ENCODE results near the gene HSF2. TPM values are rescaled to one million over a fixed set of nuclear protein-coding genes. Genes with fewer than 3 reads are reported as not detected.

HSF2 gene
- total RNA-seq, 6 experiments from 2014 or later: 2.6 to 4.7 (median 3.3) TPM

- intact Hi-C loops (cut with DNase I): no loop called here
- H3K4me1 ChIP-seq: no peaks in the 10 kb centered on the region
- DNase-seq (no peak), ATAC-seq (no peak)
- H3K27ac ChIP-seq: no peak overlapping the region
- 65% methylated on average over 2 of the region's 6 CpGs for WGBS (ENCODE audit: insufficient coverage, low coverage, low lambda C conversion rate, missing lambda C conversion rate)
- H3K36me3 ChIP-seq: no peaks in the 10 kb centered on the region
- no peaks in the 10 kb centered on the region for H3K27me3 ChIP-seq
- H3K9me3 ChIP-seq: no peaks in the 10 kb centered on the region
- TF ChIP-seq CTCF (IDR thresholded peaks at IDR 0.05) (no peak), POLR2A (IDR thresholded peaks at IDR 0.05) (no peak)
- H3K4me3 ChIP-seq: no peak overlapping the region
These were observed 35.5 kb upstream of the HSF2 start for GRCh38 chr6:122363769-122364483.

GRCh38 chr6:122365775-122366403, 33.6 kb upstream of the HSF2 start:
- H3K4me1 ChIP-seq: no peaks in the 10 kb centered on the region
- no peak for DNase-seq
- no peaks in the 10 kb centered on the region for H3K27me3 ChIP-seq
- no peaks in the 10 kb centered on the region for H3K36me3 ChIP-seq
- intact Hi-C loops (cut with DNase I): no loop called here
- WGBS (ENCODE audit: insufficient coverage, low coverage, low lambda C conversion rate, missing lambda C conversion rate): 66% methylated on average over 7 of the region's 8 CpGs
- no peak overlapping the region for H3K4me3 ChIP-seq
- no peaks in the 10 kb centered on the region for H3K9me3 ChIP-seq
- TF ChIP-seq CTCF (IDR thresholded peaks at IDR 0.05): no peak
- TF ChIP-seq POLR2A (IDR thresholded peaks at IDR 0.05): no peak
- ATAC-seq: no peak
- H3K27ac ChIP-seq: no peak overlapping the region

GRCh38 chr6:122367171-122367570, 32.3 kb upstream of the HSF2 start:
- Histone ChIP-seq H3K4me3 (no peak overlapping the region), H3K27ac (no peak overlapping the region), H3K9me3 (no peaks in the 10 kb centered on the region), H3K36me3 (no peaks in the 10 kb centered on the region), H3K4me1 (no peaks in the 10 kb centered on the region), H3K27me3 (no peaks in the 10 kb centered on the region)
- DNase-seq (no peak), ATAC-seq (no peak)
- TF ChIP-seq POLR2A (IDR thresholded peaks at IDR 0.05) (no peak), CTCF (IDR thresholded peaks at IDR 0.05) (no peak)
- 69% methylated on average over 1 of the region's 1 CpG for WGBS (ENCODE audit: insufficient coverage, low coverage, low lambda C conversion rate, missing lambda C conversion rate)
- intact Hi-C loops (cut with DNase I): no loop called here

GRCh38 chr6:122369536-122369935, 29.9 kb upstream of the HSF2 start:
- ATAC-seq (no peak), DNase-seq (no peak)
- Histone ChIP-seq H3K4me3 (no peak overlapping the region), H3K9me3 (peaks cover 0 to 2% (median 0%) of the 10 kb centered on the region in 4 donors), H3K36me3 (no peaks in the 10 kb centered on the region), H3K27me3 (no peaks in the 10 kb centered on the region), H3K27ac (no peak overlapping the region), H3K4me1 (no peaks in the 10 kb centered on the region)
- 56% methylated on average over 1 of the region's 1 CpG for WGBS (ENCODE audit: insufficient coverage, low coverage, low lambda C conversion rate, missing lambda C conversion rate)
- no peak for TF ChIP-seq CTCF (IDR thresholded peaks at IDR 0.05)
- TF ChIP-seq POLR2A (IDR thresholded peaks at IDR 0.05): no peak
- intact Hi-C loops (cut with DNase I): no loop called here
